Ovary (tissue), 9 donors: ENCODE data around the gene RALGAPB. TPM values are rescaled to one million over a fixed set of nuclear protein-coding genes. Genes with fewer than 3 reads are reported as not detected.

Experiments used
- DNase-seq, 5 donors: peaks; one replicate each; pipeline ENCODE4 v3.0.0-alpha.2; 2019 to 2020
- H3K27ac ChIP-seq, 2 donors: fragments of 200-600 bp; one replicate each; pipeline versions ENCODE4 v1.5.1 to v1.8.0; 2019 to 2022
- H3K27me3 ChIP-seq: fragments of 200-600 bp; one replicate; pipeline ENCODE4 v1.8.0; 2022
- H3K36me3 ChIP-seq: fragments of 200-600 bp; sonication (generic); one replicate; pipeline ENCODE4 v1.5.1; 2019
- H3K4me1 ChIP-seq: one replicate; pipeline ENCODE4 v1.8.1; 2013; ENCODE audit warnings: mild to moderate bottlenecking, moderate library complexity; ENCODE audit not compliant: insufficient read depth
- H3K4me3 ChIP-seq: fragments of 200-600 bp; sonication (generic); one replicate; pipeline ENCODE4 v1.5.1; 2017
- H3K9me3 ChIP-seq, 2 donors: fragments of 200-600 bp in 1 of 2; sonication (generic) in 1 of 2; one replicate each; pipeline versions ENCODE4 v1.5.1 to v1.8.1; 2013 to 2019; ENCODE audit warnings: mild to moderate bottlenecking in 1 of 2, moderate library complexity in 1 of 2
- EP300 ChIP-seq: sonication (generic); formaldehyde crosslinking; IDR thresholded peaks from one replicate; pipeline ENCODE4 v1.6.1; 2017; ENCODE audit warnings: antibody characterized with exemption
- POLR2A ChIP-seq: fragments of 450-650 bp; IDR thresholded peaks from one replicate; pipeline ENCODE4 v1.6.1; 2017; ENCODE audit warnings: antibody characterized with exemption, mild to moderate bottlenecking, moderate library complexity
- WGBS, 3 donors: extraction: QIAGEN DNeasy Blood & Tissue Kit in 1 of 3; methylation state at CpG; one replicate each; pipeline versions ENCODE4 v1.1.5 to v1.1.7; 2013 to 2017; 5-methylcytosine and 5-hydroxymethylcytosine counted together
- intact Hi-C, 4 donors: fragments of 100-400 bp; cut with DNase I; formaldehyde crosslinking; loops; one replicate each; pipeline versions ENCODE4 v1.11.0 to v1.15.1; 2022 to 2023
- polyA plus RNA-seq, 2 donors: library from polyadenylated mRNA; stranded (reverse); fragments of 200-250 nt in 1 of 2; fragments of 350-450 nt in 1 of 2; fragmentation: Illumina TruSeq in 1 of 2; extraction: RNeasy Lipid Tissue Mini Kit (QIAGEN cat#74804) in 1 of 2; gene quantifications; one replicate each; pipeline ENCODE4 v1.2.3, GENCODE V29; 2013 to 2014
- total RNA-seq, 7 donors: library from RNA; depleted of rRNA in 2 of 7; stranded (reverse); fragments of >200 nt in 2 of 7; fragmentation: NEBNext Ultra II Directional in 3 of 7; extraction: Animal tissue kit (Norgen Biotek cat#: 25700) in 3 of 7; gene quantifications; one replicate each; pipeline versions ENCODE4 v1.1.0 to v1.2.4, GENCODE V29; 2016 to 2023
- TF ChIP-seq, protein P1 (sequence below), 3 donors: fragments of 450-650 bp in 2 of 3; fragments of 200-600 bp in 1 of 3; IDR thresholded peaks; one replicate each; pipeline versions ENCODE4 v1.5.1 to v1.8.0; 2016 to 2022; ENCODE audit warnings: antibody characterized with exemption in 3 of 3, mild to moderate bottlenecking in 1 of 3
- donor health status: DM: no; HTN: no; CAD: no; lungs with moderate emphysema.
- donor health status: DM: no; HTN: no; CAD: no.
- donor health status: Bipolar disorder and iron deficiency.
- donor health status: DM: yes; HTN: yes; CAD: no.
- donor health status: DM: no; HTN: no; CAD: no.
- donor health status: DM: yes; HTN: yes; CAD: no.

Gene RALGAPB
- total and polyA plus RNA-seq, 9 donors, result 10.4 to 41.3 (median 30.0) TPM

DNA sequence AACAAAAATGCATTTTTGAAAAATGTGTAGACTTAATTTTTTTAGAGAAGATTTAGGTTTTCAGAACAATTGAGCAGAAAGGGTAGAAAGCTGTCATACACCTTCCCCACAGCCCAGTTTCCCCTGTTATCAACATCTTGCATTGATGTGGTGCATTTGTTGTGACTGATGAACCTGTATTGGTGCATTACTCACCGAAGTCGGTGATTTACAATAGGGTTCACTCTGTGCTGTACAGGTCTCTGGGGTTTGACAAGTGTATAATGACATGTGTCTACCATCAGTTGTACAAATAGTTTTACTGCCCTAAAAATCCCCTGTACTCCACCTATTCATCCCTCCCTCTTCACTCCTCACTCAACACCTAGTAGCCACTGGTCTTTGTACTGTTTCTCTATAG lies 84.5 kb downstream of the RALGAPB start:
- Histone ChIP-seq H3K27ac (no peak overlapping the region), H3K27me3 (no peaks in the 10 kb centered on the region), H3K36me3 (no peaks in the 10 kb centered on the region), H3K9me3 (no peaks in the 10 kb centered on the region), H3K4me1 (no peaks in the 10 kb centered on the region), H3K4me3 (no peak overlapping the region)
- intact Hi-C loops, result no loop called here
- no peak for DNase-seq
- TF ChIP-seq, protein P1, sequence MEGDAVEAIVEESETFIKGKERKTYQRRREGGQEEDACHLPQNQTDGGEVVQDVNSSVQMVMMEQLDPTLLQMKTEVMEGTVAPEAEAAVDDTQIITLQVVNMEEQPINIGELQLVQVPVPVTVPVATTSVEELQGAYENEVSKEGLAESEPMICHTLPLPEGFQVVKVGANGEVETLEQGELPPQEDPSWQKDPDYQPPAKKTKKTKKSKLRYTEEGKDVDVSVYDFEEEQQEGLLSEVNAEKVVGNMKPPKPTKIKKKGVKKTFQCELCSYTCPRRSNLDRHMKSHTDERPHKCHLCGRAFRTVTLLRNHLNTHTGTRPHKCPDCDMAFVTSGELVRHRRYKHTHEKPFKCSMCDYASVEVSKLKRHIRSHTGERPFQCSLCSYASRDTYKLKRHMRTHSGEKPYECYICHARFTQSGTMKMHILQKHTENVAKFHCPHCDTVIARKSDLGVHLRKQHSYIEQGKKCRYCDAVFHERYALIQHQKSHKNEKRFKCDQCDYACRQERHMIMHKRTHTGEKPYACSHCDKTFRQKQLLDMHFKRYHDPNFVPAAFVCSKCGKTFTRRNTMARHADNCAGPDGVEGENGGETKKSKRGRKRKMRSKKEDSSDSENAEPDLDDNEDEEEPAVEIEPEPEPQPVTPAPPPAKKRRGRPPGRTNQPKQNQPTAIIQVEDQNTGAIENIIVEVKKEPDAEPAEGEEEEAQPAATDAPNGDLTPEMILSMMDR (IDR thresholded peaks at IDR 0.05), result no peak
- TF ChIP-seq EP300 (no peak), POLR2A (no peak)
- WGBS, 3 donors, result 91 to 94% (median 94%) methylated on average over 2 of the region's 2 CpGs

DNA sequence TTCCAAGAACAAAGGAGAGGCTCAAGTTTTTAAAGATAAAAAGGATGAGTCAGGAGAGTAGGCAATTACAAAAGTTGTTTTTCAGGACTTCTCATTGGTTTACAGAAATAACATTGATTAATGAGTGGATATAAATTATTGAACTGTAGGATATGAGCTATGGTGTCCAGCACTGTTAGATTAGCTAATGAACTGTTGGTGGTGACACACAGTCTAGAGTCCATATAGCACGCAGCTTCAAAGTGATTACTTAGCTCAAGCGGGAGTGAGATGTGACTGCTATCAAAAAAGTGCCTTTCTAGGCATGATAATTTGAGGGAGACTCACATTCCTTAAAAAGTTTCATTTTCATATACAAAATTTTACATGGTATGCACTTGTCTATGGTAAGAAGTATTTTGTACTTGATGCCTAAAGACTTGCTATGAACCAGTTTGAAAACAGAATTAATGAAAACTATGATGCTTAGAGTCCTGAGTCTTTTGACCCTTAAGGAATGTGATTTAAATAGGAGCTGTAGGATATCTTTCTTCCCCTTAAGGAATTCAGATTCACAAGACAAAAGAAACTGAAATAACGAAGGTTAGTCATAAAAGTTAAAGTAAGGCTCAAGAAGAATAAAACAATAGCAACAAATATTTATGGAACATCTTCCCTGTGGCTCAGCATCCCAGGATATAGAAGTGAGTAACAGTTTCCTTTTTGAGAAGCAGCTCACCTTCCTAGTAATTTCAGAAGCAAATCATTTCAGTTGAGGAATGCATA lies 86.1 kb downstream of the RALGAPB start:
- TF ChIP-seq, protein P1 (IDR thresholded peaks at IDR 0.05), result no peak
- TF ChIP-seq EP300 (no peak), POLR2A (no peak)
- intact Hi-C loops, result no loop called here
- DNase-seq, result no peak
- no peak overlapping the region for H3K27ac ChIP-seq
- no peaks in the 10 kb centered on the region for H3K9me3 ChIP-seq
- WGBS, 3 donors, result 88 to 91% (median 89%) methylated on average over 3 of the region's 3 CpGs
- H3K36me3 ChIP-seq, result no peaks in the 10 kb centered on the region
- H3K27me3 ChIP-seq, result no peaks in the 10 kb centered on the region
- no peaks in the 10 kb centered on the region for H3K4me1 ChIP-seq
- no peak overlapping the region for H3K4me3 ChIP-seq

DNA sequence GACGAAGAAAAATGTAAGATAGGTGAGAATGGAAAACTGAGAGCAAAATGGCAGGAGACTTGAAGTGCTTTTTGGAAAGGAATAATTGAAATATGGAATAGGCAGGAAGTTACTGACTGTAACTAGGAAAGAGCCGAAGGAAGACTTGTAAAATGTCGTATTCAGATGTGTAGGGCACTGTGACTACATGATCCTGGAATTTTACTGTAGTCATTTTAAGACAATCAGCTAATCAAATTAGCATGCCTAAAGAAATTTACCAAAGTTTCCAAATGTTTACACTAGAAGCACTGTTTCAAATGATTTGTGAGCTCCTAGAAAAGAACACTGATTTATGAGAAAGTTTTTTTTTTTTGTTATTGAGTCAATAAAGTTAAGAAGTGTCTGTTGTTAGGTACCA lies 87.1 kb downstream of the RALGAPB start:
- Histone ChIP-seq H3K4me1 (no peaks in the 10 kb centered on the region), H3K4me3 (no peak overlapping the region), H3K9me3 (no peaks in the 10 kb centered on the region), H3K36me3 (no peaks in the 10 kb centered on the region), H3K27ac (no peak overlapping the region), H3K27me3 (no peaks in the 10 kb centered on the region)
- WGBS, 3 donors, result 89 to 98% (median 96%) methylated on average over 3 of the region's 3 CpGs
- no peak for DNase-seq
- TF ChIP-seq POLR2A (no peak), EP300 (no peak)
- TF ChIP-seq, protein P1 (IDR thresholded peaks at IDR 0.05), result no peak
- intact Hi-C loops, result loop anchor here in 1 of 4 donors (10.0 kb wide), 1 partner anchor 65 kb away; no protein-coding TSS in a partner anchor

DNA sequence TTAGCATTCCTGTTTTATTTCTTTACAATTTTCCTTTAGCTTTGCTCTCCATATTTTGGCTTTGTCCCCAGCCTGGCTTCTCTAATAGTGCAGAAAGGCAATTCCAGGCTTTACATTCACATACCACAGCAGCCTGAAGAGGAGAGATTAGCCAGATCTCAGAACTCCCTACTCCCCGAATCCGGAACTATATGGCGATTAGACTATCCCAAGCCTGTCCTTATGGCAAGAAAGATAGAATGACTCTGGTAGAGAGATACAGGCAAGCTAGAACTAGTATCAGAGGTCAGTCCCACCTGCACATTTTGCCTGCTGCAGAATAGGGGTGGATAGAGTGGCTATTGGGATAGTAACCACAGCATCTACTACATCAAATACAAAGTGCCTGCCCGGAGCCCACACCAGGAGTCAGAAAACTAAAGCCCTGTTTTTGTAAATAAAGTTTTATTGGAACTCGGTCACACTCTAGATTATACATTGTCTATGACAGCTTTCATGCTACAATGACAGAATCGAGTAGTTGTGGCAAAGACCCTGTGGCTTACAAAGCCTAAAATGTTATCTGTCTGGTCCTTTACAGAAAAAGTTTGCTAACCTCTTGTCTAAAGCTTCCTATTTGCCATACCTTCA lies 91.3 kb downstream of the RALGAPB start:
- Histone ChIP-seq H3K9me3 (no peaks in the 10 kb centered on the region), H3K36me3 (no peaks in the 10 kb centered on the region), H3K4me1 (no peaks in the 10 kb centered on the region), H3K27me3 (no peaks in the 10 kb centered on the region), H3K27ac (no peak overlapping the region), H3K4me3 (no peak overlapping the region)
- WGBS, 3 donors, result 95 to 97% (median 95%) methylated on average over 6 of the region's 6 CpGs
- intact Hi-C loops, result loop anchor here in 1 of 4 donors (10.0 kb wide), 1 partner anchor 61 kb away; no protein-coding TSS in a partner anchor
- no peak for TF ChIP-seq POLR2A
- TF ChIP-seq, protein P1 (IDR thresholded peaks at IDR 0.05), result no peak
- no peak for TF ChIP-seq EP300
- DNase-seq, result no peak
